ENCODE data around the gene GREB1. TPM values are rescaled to one million over a fixed set of nuclear protein-coding genes. Genes with fewer than 3 reads are reported as not detected.

GREB1 gene
- total RNA-seq, 1 donor from 2014 or later: 2.3 TPM

GRCh38 chr2:11506611-11506969 is 27.3 kb upstream of the GREB1 start:
- intact Hi-C loops (cut with DNase I): no loop called here
- Histone ChIP-seq H3K4me3 (no peak overlapping the region), H3K27ac (no peak overlapping the region), H3K9me3 (no peaks in the 10 kb centered on the region), H3K4me1 (no peaks in the 10 kb centered on the region), H3K36me3 (no peaks in the 10 kb centered on the region), H3K27me3 (ENCODE audit: low read depth) (no peaks in the 10 kb centered on the region)
- DNase-seq: no peak
- peak in 1 of 2 donors; percentile 17 for ATAC-seq
- no peak for TF ChIP-seq CTCF (IDR thresholded peaks at IDR 0.05)

GRCh38 chr2:11507517-11507916 is 26.3 kb upstream of the GREB1 start:
- Histone ChIP-seq H3K9me3 (no peaks in the 10 kb centered on the region), H3K4me1 (no peaks in the 10 kb centered on the region), H3K4me3 (no peak overlapping the region), H3K36me3 (no peaks in the 10 kb centered on the region), H3K27me3 (ENCODE audit: low read depth) (no peaks in the 10 kb centered on the region), H3K27ac (no peak overlapping the region)
- intact Hi-C loops (cut with DNase I): no loop called here
- DNase-seq (no peak), ATAC-seq (no peak)
- no peak for TF ChIP-seq CTCF (IDR thresholded peaks at IDR 0.05)

- intact Hi-C loops (cut with DNase I): no loop called here
- no peaks in the 10 kb centered on the region for H3K36me3 ChIP-seq
- ATAC-seq (no peak), DNase-seq (no peak)
- H3K27me3 ChIP-seq (ENCODE audit: low read depth): no peaks in the 10 kb centered on the region
- H3K4me1 ChIP-seq: no peaks in the 10 kb centered on the region
- H3K4me3 ChIP-seq: no peak overlapping the region
- TF ChIP-seq CTCF (IDR thresholded peaks at IDR 0.05): no peak
- no peak overlapping the region for H3K27ac ChIP-seq
- H3K9me3 ChIP-seq: no peaks in the 10 kb centered on the region
Observed at GRCh38 chr2:11508279-11508678, 25.6 kb upstream of the GREB1 start.

- intact Hi-C loops (cut with DNase I): no loop called here
- H3K36me3 ChIP-seq: no peaks in the 10 kb centered on the region
- no peaks in the 10 kb centered on the region for H3K27me3 ChIP-seq (ENCODE audit: low read depth)
- H3K9me3 ChIP-seq: no peaks in the 10 kb centered on the region
- H3K4me3 ChIP-seq: no peak overlapping the region
- no peak for ATAC-seq
- no peak for TF ChIP-seq CTCF (IDR thresholded peaks at IDR 0.05)
- DNase-seq: no peak
- no peaks in the 10 kb centered on the region for H3K4me1 ChIP-seq
- no peak overlapping the region for H3K27ac ChIP-seq
Observed at GRCh38 chr2:11509657-11510360, 24.0 kb upstream of the GREB1 start.

GRCh38 chr2:11512431-11512830 is 21.4 kb upstream of the GREB1 start:
- no peak for TF ChIP-seq CTCF (IDR thresholded peaks at IDR 0.05)
- no peak for DNase-seq
- intact Hi-C loops (cut with DNase I): no loop called here
- H3K27me3 ChIP-seq (ENCODE audit: low read depth): no peaks in the 10 kb centered on the region
- H3K36me3 ChIP-seq: no peaks in the 10 kb centered on the region
- H3K4me3 ChIP-seq: no peak overlapping the region
- ATAC-seq: no peak
- H3K27ac ChIP-seq: no peak overlapping the region
- H3K4me1 ChIP-seq: no peaks in the 10 kb centered on the region
- no peaks in the 10 kb centered on the region for H3K9me3 ChIP-seq
